Measurements from ENCODE around the gene MKRN1.
"Not testable (repeated sequence)": the region's sequence is repeated elsewhere in the genome, so short reads cannot be mapped to it uniquely, and the experiment has no call there.

Gene MKRN1

DNA sequence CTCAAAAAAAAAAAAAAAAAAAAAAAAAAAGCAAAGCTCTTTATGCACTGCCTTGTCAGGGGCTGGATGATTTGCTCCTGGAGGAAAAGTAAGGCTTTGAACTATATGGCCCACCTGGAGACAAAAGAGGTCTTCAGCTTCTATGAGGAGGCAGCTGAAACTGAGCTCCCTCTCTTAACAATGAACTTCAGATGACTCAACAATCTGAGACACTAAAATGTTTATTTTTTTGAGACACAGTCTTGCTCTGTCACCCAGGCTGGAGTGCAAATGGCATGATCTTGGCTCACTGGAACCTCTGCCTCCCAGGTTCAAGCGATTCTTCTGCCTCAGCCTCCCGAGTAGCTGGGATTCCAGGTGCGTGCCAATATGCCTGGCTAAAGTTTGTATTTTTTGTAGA lies 38.7 kb downstream of the MKRN1 start:
- no peak for DNase-seq

DNA sequence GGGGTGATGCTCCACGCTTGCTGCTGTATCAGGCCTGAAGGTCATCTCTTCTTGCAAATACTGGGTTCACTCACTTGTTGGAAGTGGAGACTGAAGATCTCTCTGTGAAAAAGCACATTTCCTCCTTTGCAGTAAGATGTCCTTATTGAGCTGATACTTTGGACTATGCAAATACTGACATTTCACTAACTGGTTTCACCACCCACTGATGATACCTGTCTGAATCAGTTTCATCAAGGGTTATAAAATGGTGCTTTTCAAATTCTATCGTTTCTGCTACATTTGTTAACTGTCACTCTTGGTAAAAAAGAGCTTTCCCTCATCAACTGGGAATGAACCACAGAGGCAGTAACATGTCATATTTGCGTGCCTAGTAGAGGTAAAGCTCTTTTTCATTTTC lies 39.9 kb downstream of the MKRN1 start:
- DNase-seq: no peak

GRCh38 chr7:140435252-140435895 lies 43.9 kb downstream of the MKRN1 start:
- DNase-seq: no peak

DNA sequence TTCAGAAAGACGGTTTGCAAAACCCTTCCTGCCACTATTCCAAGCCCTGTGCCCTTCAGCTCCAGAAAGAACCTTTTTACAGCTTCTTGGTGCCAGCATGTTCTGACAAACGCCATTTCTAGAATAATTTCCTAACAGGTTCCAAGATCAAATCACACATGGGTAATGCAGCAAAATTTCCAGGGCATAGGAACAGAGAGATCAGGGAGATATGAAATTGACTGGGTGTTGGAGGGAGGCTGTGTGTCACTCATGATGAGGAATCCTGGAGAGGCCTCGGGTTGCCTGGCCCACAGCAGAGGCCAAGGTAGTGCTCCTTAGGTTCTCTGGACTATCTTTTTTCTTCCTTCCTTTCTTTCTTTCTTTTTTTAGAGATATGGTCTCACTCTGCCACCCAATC lies 45.9 kb downstream of the MKRN1 start:
- no peak for DNase-seq

- no peak for DNase-seq
These were observed 53.2 kb downstream of the MKRN1 start for GRCh38 chr7:140426130-140426529.

GRCh38 chr7:140425718-140426117 lies 53.6 kb downstream of the MKRN1 start:
- DNase-seq: no peak

GRCh38 chr7:140423501-140423900 lies 55.8 kb downstream of the MKRN1 start:
- no peak for DNase-seq

DNA sequence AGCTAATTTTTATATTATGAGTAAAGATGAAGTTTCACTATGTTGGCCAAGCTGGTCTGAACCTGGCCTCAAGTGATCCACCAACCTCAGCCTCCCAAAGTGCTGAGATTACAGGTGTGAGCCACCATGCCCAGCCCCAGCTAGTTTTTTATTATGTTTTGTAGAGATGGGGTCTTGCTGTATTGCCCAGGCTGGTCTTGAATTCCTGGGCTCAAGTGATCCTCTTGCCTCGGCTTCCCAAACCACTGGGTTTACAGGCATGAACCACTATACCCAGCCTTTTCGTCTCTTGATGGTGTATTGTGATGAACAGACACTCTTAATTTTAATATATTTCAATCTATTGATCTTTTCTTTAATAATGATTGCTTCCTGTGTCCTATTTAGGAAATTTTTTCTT lies 57.8 kb downstream of the MKRN1 start:
- DNase-seq: no peak

GRCh38 chr7:140418653-140419052 lies 60.7 kb downstream of the MKRN1 start:
- DNase-seq: no peak

- not testable (repeated sequence) for DNase-seq
These were observed 61.2 kb downstream of the MKRN1 start for GRCh38 chr7:140418156-140418472.

- DNase-seq: no peak
These were observed 61.7 kb downstream of the MKRN1 start for GRCh38 chr7:140417456-140418155.

DNA sequence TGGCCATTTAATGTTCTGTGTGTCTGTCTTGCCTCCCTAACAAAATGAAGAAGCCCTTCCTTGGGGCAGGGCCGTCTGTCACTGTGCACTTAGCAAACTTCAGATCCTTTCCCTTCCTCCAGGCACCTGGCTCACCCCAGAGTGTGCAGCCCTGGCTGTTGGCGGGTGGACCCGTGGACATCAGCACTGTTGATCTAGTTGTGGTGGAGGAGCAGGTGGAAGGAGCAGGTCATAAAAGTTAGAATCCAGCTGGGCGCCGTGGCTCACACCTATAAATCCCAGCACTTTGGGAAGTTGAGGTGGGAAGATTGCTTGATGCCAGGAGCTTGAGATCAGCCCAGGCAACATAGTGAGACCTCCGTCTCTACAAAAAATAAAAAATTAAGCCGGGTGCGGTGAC lies 62.7 kb downstream of the MKRN1 start:
- DNase-seq: no peak

GRCh38 chr7:140415816-140416215 lies 63.5 kb downstream of the MKRN1 start:
- DNase-seq: not testable (repeated sequence)

DNA sequence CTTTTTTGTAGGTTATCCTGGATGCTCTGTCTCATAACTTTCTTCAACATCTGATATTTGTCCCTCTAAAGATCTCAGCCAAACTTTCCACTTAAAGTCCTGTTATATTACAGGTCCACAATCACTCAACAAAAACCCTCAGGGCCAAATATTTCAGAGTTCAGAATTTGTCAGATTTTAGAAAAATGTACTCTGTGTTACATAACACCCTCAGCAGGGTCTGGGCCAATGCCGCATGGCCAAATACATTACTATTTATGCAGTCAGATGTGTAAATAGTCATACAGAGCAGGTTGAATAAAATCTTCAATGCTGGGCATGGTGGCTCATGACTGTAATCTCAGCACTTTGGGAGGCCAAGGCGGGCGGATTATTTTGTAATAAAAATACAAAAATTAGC lies 63.9 kb downstream of the MKRN1 start:
- DNase-seq: no peak

GRCh38 chr7:140404565-140405065 lies 74.7 kb downstream of the MKRN1 start:
- DNase-seq: peak in 4 of 58 donors; percentile 3 to 28 (median 6)

DNA sequence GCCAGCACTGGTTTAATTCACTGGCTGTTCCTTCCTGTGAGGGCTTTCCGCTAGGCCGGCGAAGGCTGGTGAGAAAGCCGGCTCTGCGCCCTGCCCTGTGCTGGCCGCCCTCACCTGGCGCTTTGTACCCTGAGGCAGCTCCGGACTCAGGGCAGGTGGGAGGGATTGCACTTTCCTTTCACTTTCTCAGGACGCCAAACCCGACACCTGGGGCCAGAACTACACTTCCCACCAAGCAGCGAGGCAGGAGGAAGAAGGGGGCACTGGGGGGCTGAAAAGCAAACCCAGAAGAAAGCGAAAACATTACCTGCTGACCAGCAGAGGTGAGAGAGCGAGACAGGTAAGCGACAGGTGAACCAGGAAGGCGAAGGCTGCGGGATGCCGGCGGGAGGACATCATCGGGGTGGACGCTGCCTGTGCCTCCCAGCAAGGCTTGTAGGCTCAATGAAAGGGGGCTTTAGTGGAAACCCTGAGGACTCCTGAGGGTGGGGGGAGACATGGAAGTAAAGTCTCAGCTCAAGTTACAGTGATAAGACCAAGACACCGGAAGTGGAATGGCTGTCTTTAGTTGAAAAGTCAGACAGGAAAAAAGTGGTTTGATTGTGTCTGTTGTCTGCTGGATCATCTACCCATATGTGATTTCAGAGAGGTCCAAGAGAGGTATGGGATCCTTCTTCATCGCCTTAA lies 75.3 kb downstream of the MKRN1 start, which contains the start of gene RAB19:
Gene RAB19 (plus strand): TSS at position 181 of the 687 bp plus-strand sequence. CDS start 3,589 bp downstream, outside the sequence.
- no peak for DNase-seq
